NCI-H226 (cell line): ENCODE data around the gene NOP9.

Experiments used
- DNase-seq: peaks from one replicate; pipeline ENCODE4 v3.0.0-alpha.2; 2015

Gene NOP9

GRCh38 chr14:24356208-24356607 is 56.6 kb downstream of the NOP9 start:
- no peak for DNase-seq
